Right lobe of liver (tissue), 4 donors: ENCODE data around the gene SFI1.

Experiments used
- POLR2A ChIP-seq: fragments of 450-650 bp; IDR thresholded peaks from one replicate; pipeline ENCODE4 v1.6.1; 2017; ENCODE audit warnings: antibody characterized with exemption, mild to moderate bottlenecking
- TF ChIP-seq, protein P1 (sequence below), 4 donors: fragments of 200-600 bp in 3 of 4; fragments of 450-650 bp in 1 of 4; IDR thresholded peaks; one replicate each; pipeline versions ENCODE4 v1.5.1 to v1.8.0; 2016 to 2022; ENCODE audit warnings: antibody characterized with exemption in 4 of 4, mild to moderate bottlenecking in 2 of 4
- donor health status: DM: no; HTN: no; CAD: no.
- donor health status: DM: no; HTN: no; CAD: no.
- donor health status: DM: no; HTN: yes; CAD: no.

DNA sequence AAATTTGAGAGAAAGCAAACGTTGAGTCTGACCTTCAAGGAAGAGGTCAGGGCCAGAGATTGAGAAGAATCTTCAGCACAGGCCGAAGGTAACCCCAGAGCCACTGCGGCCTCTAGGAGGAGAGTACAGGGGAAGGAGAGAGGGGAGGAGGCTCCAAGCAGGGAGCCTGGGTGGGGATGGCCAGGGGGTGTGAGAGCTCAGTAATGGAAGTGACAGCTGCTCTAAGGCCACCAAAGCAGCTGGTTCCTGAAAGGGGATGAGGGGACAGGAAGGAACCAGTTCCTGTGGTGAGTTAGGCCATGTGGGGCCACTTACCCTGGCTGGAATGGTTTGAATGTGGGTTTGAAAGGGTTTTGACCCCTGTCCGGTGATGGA, 119.6 kb downstream of the SFI1 start:
- TF ChIP-seq POLR2A = no peak
- TF ChIP-seq, protein P1, sequence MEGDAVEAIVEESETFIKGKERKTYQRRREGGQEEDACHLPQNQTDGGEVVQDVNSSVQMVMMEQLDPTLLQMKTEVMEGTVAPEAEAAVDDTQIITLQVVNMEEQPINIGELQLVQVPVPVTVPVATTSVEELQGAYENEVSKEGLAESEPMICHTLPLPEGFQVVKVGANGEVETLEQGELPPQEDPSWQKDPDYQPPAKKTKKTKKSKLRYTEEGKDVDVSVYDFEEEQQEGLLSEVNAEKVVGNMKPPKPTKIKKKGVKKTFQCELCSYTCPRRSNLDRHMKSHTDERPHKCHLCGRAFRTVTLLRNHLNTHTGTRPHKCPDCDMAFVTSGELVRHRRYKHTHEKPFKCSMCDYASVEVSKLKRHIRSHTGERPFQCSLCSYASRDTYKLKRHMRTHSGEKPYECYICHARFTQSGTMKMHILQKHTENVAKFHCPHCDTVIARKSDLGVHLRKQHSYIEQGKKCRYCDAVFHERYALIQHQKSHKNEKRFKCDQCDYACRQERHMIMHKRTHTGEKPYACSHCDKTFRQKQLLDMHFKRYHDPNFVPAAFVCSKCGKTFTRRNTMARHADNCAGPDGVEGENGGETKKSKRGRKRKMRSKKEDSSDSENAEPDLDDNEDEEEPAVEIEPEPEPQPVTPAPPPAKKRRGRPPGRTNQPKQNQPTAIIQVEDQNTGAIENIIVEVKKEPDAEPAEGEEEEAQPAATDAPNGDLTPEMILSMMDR (IDR thresholded peaks at IDR 0.05) = no peak
